DND-41 (cell line): Measurements from ENCODE around the gene SHMT2.

Experiments
- CTCF ChIP-seq: IDR thresholded peaks from 2 replicates; pipeline ENCODE4 v1.5.1; 2012; ENCODE audit warnings: borderline replicate concordance, low read length, moderate library complexity, mild to moderate bottlenecking; ENCODE audit not compliant: poor library complexity, severe bottlenecking; ENCODE audit errors: extremely low read depth
- EZH2 ChIP-seq: IDR thresholded peaks from 3 replicates; pipeline ENCODE4 v1.6.1; 2012; ENCODE audit warnings: borderline replicate concordance, low read depth, mild to moderate bottlenecking, moderate library complexity, low read length, inconsistent platforms; ENCODE audit not compliant: severe bottlenecking

GRCh38 chr12:57272337-57273151, 43.0 kb downstream of the SHMT2 start:
- no peak for TF ChIP-seq CTCF
- TF ChIP-seq EZH2, result no peak
